Activated T-cell treated with anti-CD3 and anti-CD28 coated beads, Interleukin-2, amount 50 U/mL, for 24 hours (primary cell): ENCODE data around the gene GMDS.

Experiments
- DNase-seq: peaks from one replicate; pipeline ENCODE4 v3.0.0-alpha.2; 2020
- H3K27ac Mint-ChIP-seq: 2 replicates; pipeline ENCODE4 v1.8.0; 2020; ENCODE audit warnings: mild to moderate bottlenecking, mixed read lengths
- H3K27me3 Mint-ChIP-seq: 2 replicates; pipeline ENCODE4 v1.8.0; 2020; ENCODE audit warnings: mixed read lengths
- H3K36me3 Mint-ChIP-seq: 2 replicates; pipeline ENCODE4 v1.8.0; 2020; ENCODE audit warnings: low read depth, mixed read lengths
- H3K4me1 Mint-ChIP-seq: 2 replicates; pipeline ENCODE4 v1.8.0; 2020; ENCODE audit warnings: low read depth, mixed read lengths
- H3K4me3 Mint-ChIP-seq: 2 replicates; pipeline ENCODE4 v1.8.0; 2020; ENCODE audit warnings: mild to moderate bottlenecking, moderate library complexity, mixed read lengths
- H3K9me3 Mint-ChIP-seq: 2 replicates; pipeline ENCODE4 v1.8.0; 2020; ENCODE audit warnings: mixed read lengths

GMDS gene

GRCh38 chr6:2035826-2036709 lies 209.3 kb downstream of the GMDS start:
- Mint-ChIP-seq H3K27me3 (no peaks in the 10 kb centered on the region), H3K36me3 (peaks cover 4% of the 10 kb centered on the region), H3K4me1 (peaks cover 35% of the 10 kb centered on the region), H3K4me3 (no peak overlapping the region), H3K27ac (no peak overlapping the region), H3K9me3 (no peaks in the 10 kb centered on the region)
- DNase-seq = no peak

GRCh38 chr6:2035046-2035445 lies 210.4 kb downstream of the GMDS start:
- Mint-ChIP-seq H3K27ac (no peak overlapping the region), H3K4me3 (no peak overlapping the region), H3K4me1 (peaks cover 32% of the 10 kb centered on the region), H3K27me3 (no peaks in the 10 kb centered on the region), H3K36me3 (peaks cover 4% of the 10 kb centered on the region), H3K9me3 (no peaks in the 10 kb centered on the region)
- DNase-seq = no peak

DNA sequence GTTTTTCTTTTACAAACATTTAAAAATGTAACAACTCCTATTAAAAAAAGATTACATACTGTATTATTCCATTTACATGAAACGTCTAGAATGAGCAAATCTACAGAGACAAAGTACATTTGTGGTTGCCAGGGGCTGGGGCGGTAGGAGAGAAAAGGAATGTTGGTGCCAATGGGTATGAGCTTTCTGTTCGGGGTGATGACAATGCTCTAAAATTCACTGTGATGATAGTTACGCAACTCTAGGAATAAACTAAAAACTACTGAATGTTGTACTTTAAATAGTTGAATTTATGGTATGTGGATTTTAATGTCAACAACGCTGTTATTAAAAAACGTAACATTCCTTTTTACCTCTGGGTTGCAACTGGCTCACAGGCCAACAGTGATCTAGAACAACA lies 211.1 kb downstream of the GMDS start:
- H3K27me3 Mint-ChIP-seq = no peaks in the 10 kb centered on the region
- H3K4me3 Mint-ChIP-seq = no peak overlapping the region
- peaks cover 4% of the 10 kb centered on the region for H3K36me3 Mint-ChIP-seq
- H3K9me3 Mint-ChIP-seq = no peaks in the 10 kb centered on the region
- peaks cover 32% of the 10 kb centered on the region for H3K4me1 Mint-ChIP-seq
- no peak for DNase-seq
- H3K27ac Mint-ChIP-seq = no peak overlapping the region

GRCh38 chr6:2033544-2033943 lies 211.9 kb downstream of the GMDS start:
- H3K27ac Mint-ChIP-seq = no peak overlapping the region

DNA sequence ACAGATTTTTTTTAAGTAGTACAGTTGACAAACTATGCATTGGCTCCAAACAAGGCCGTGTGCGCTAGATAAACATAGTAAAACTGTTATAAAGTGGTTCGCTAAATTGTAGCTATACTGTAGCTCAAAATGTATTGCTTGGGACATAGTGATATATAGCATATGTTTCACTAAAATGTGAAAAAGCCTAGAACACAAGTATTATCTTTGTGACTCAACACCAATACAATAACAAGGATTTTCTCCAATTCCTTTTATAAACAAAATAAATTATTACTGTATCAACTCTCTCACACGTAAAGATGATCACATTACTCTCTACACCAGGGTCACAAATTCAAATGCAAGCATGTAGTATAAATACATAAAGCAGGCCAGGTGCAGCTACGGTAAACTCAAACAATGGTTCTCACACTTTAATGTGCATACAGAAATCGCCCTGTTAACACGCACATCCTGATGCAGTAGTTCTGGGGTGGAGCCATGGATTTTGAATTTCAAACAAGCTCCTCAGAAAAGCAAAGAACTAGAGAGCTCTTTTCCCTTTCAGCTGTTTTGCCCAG lies 214.6 kb downstream of the GMDS start:
- Mint-ChIP-seq H3K36me3 (peaks cover 6% of the 10 kb centered on the region), H3K27ac (no peak overlapping the region), H3K9me3 (no peaks in the 10 kb centered on the region), H3K27me3 (no peaks in the 10 kb centered on the region), H3K4me3 (no peak overlapping the region), H3K4me1 (peaks cover 22% of the 10 kb centered on the region)
- no peak for DNase-seq

More at GRCh38 chr6:2033544-2033943, 211.9 kb downstream of the GMDS start:
- H3K9me3 Mint-ChIP-seq = no peaks in the 10 kb centered on the region
- H3K36me3 Mint-ChIP-seq = peaks cover 4% of the 10 kb centered on the region
- peaks cover 31% of the 10 kb centered on the region for H3K4me1 Mint-ChIP-seq
- H3K27me3 Mint-ChIP-seq = no peaks in the 10 kb centered on the region
- no peak overlapping the region for H3K4me3 Mint-ChIP-seq
- DNase-seq = no peak

DNA sequence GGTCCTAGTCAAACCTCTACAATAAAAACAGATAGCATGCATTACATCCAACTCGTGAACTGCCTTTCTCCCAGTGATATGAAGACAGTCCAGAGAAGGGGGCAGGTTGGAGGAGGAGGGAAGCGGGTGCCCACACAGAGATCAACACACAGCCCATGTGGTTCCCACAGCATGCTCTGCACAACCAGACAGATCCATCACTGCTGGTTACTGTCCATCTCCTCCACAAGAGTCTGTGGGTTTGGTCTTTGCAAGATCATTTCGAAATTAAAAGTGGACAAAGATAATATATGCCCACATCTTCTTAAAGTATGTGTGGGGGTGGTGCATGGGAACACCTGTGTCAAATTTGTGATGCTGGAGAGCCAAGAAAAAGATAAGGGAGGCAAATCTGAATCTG lies 215.5 kb downstream of the GMDS start:
- Mint-ChIP-seq H3K27me3 (no peaks in the 10 kb centered on the region), H3K36me3 (peaks cover 6% of the 10 kb centered on the region), H3K9me3 (no peaks in the 10 kb centered on the region), H3K4me3 (no peak overlapping the region), H3K27ac (no peak overlapping the region), H3K4me1 (peaks cover 22% of the 10 kb centered on the region)
- DNase-seq = no peak

DNA sequence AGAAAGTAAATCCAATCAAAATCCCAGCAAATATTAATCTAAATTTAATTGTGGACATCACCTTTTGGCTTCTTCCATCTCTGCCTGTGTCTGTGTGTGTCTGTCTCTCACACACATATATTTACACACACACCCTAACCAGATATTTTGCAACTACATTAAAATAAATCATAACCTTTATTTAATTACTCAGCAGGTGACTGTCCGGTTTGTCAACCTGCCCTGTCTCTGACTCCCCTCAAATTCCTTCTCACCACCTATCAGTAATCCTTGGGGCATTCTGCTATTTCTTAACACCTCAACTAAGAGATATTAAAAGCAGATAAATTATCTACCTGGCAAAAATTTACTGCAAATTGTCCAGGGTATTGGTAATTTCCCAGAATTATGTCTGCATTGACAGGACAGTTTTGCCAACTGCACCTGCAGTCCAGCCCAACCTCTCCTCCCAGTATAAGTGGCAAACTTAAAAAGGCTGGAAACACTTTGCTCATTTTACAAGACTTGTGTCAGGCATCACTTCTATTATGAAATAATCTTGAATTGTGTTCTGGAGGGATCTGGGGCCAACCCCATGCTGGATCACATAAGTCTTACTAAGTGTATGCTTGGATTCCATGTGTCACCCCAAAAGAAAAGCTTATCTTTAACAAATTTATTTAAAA lies 216.1 kb downstream of the GMDS start:
- no peak overlapping the region for H3K4me3 Mint-ChIP-seq
- H3K4me1 Mint-ChIP-seq = peaks cover 24% of the 10 kb centered on the region
- no peak for DNase-seq
- no peaks in the 10 kb centered on the region for H3K9me3 Mint-ChIP-seq
- H3K27ac Mint-ChIP-seq = no peak overlapping the region
- H3K27me3 Mint-ChIP-seq = no peaks in the 10 kb centered on the region
- H3K36me3 Mint-ChIP-seq = peaks cover 3% of the 10 kb centered on the region

DNA sequence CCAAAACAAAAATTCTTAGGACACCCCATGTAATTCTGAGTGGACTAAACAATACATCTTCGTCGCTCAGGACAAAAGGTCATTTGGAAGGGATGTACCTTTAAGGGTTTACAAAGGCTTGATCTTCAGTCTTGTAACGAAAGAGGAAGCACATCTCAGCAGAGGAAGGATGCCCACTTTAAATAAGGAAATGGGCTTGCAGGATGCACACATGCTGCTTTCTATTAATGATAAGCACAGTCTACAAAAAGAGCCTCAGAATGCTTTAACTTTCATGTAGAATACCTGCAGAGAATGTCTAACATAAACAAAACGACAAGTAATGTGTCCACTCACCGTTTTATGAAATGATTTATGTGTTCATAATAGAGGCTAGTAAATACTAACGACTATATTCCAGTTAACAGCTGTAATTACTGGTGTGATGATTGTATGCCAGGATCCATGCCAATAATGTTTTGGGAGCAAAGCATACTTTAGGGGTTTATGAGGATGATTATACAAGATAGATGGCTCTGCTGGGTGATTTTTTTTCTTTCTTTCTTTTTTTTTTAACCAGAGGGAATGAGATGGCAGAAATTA lies 216.9 kb downstream of the GMDS start:
- DNase-seq = no peak
- Mint-ChIP-seq H3K27me3 (no peaks in the 10 kb centered on the region), H3K4me3 (no peak overlapping the region)

GRCh38 chr6:2026133-2026532 lies 219.3 kb downstream of the GMDS start:
- Mint-ChIP-seq H3K36me3 (peaks cover 2% of the 10 kb centered on the region), H3K4me1 (peaks cover 26% of the 10 kb centered on the region), H3K9me3 (no peaks in the 10 kb centered on the region)

More for the DNA sequence above, 216.9 kb downstream of the GMDS start:
- H3K36me3 Mint-ChIP-seq = peaks cover 2% of the 10 kb centered on the region
- H3K4me1 Mint-ChIP-seq = peaks cover 27% of the 10 kb centered on the region
- no peaks in the 10 kb centered on the region for H3K9me3 Mint-ChIP-seq
- no peak overlapping the region for H3K27ac Mint-ChIP-seq

GRCh38 chr6:2021713-2022125 lies 223.7 kb downstream of the GMDS start:
- Mint-ChIP-seq H3K27ac (no peak overlapping the region), H3K4me1 (peaks cover 18% of the 10 kb centered on the region), H3K27me3 (no peaks in the 10 kb centered on the region), H3K36me3 (peaks cover 12% of the 10 kb centered on the region), H3K9me3 (peaks cover 3% of the 10 kb centered on the region), H3K4me3 (no peak overlapping the region)
- DNase-seq = no peak

More at GRCh38 chr6:2026133-2026532, 219.3 kb downstream of the GMDS start:
- no peak overlapping the region for H3K27ac Mint-ChIP-seq
- H3K4me3 Mint-ChIP-seq = no peak overlapping the region
- DNase-seq = no peak
- H3K27me3 Mint-ChIP-seq = no peaks in the 10 kb centered on the region

- DNase-seq = no peak
- Mint-ChIP-seq H3K27ac (no peak overlapping the region), H3K27me3 (no peaks in the 10 kb centered on the region), H3K9me3 (peaks cover 8% of the 10 kb centered on the region), H3K36me3 (peaks cover 14% of the 10 kb centered on the region), H3K4me3 (no peak overlapping the region), H3K4me1 (peaks cover 18% of the 10 kb centered on the region)
These were observed 224.5 kb downstream of the GMDS start for GRCh38 chr6:2020909-2021308.

DNA sequence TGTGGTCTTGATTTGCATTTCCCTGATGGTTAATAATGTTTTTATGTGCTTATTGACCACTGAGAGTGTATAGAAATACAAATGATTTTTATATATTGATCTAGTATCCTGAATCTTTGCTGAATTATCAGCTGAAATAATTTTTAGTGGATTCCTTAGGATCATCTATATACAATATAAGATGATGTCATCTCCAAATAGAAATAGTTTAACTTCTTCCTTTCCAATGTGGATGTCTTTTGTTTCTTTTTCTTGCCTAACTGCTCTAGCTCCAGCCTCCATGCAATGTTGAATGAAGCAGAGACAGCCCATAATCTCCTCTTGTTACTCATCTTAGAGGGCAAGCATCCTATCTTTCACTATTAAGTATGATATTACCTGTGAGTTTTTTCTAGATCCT lies 226.4 kb downstream of the GMDS start:
- no peak overlapping the region for H3K4me3 Mint-ChIP-seq
- no peaks in the 10 kb centered on the region for H3K27me3 Mint-ChIP-seq
- H3K9me3 Mint-ChIP-seq = peaks cover 19% of the 10 kb centered on the region
- no peak for DNase-seq
- H3K36me3 Mint-ChIP-seq = peaks cover 28% of the 10 kb centered on the region
- H3K27ac Mint-ChIP-seq = no peak overlapping the region
- H3K4me1 Mint-ChIP-seq = peaks cover 13% of the 10 kb centered on the region

- H3K4me1 Mint-ChIP-seq = peaks cover 2% of the 10 kb centered on the region
- no peak overlapping the region for H3K4me3 Mint-ChIP-seq
- no peaks in the 10 kb centered on the region for H3K27me3 Mint-ChIP-seq
- peaks cover 24% of the 10 kb centered on the region for H3K9me3 Mint-ChIP-seq
- H3K36me3 Mint-ChIP-seq = peaks cover 37% of the 10 kb centered on the region
- H3K27ac Mint-ChIP-seq = no peak overlapping the region
- no peak for DNase-seq
These were observed 229.4 kb downstream of the GMDS start for GRCh38 chr6:2016040-2016439.

- no peaks in the 10 kb centered on the region for H3K27me3 Mint-ChIP-seq
- no peak for DNase-seq
- no peaks in the 10 kb centered on the region for H3K4me1 Mint-ChIP-seq
- H3K4me3 Mint-ChIP-seq = no peak overlapping the region
- H3K36me3 Mint-ChIP-seq = peaks cover 22% of the 10 kb centered on the region
- H3K9me3 Mint-ChIP-seq = peaks cover 8% of the 10 kb centered on the region
- no peak overlapping the region for H3K27ac Mint-ChIP-seq
These were observed 236.9 kb downstream of the GMDS start for GRCh38 chr6:2008383-2008976.
